Liver (tissue), 9 donors: Measurements from ENCODE around the gene TCP1. TPM values are rescaled to one million over a fixed set of nuclear protein-coding genes. Genes with fewer than 3 reads are reported as not detected.

Experiments used
- DNase-seq: peaks from one replicate; pipeline ENCODE4 v3.0.0-alpha.2; 2017; ENCODE audit warnings: low spot score
- H3K27ac ChIP-seq, 2 donors: one replicate each; pipeline ENCODE4 v1.7.0; 2013; ENCODE audit warnings: inconsistent platforms in 2 of 2, low read length in 2 of 2, control low read depth in 1 of 2, low read depth in 1 of 2, mild to moderate bottlenecking in 1 of 2
- H3K27me3 ChIP-seq, 4 donors: one replicate each; pipeline versions ENCODE4 v1.6.1 to v1.7.0; 2013; ENCODE audit warnings: low read length in 3 of 4, inconsistent platforms in 1 of 4, mild to moderate bottlenecking in 1 of 4, moderate library complexity in 1 of 4; ENCODE audit not compliant: control insufficient read depth in 4 of 4, insufficient read depth in 4 of 4
- H3K36me3 ChIP-seq, 4 donors: one replicate each; pipeline versions ENCODE4 v1.6.1 to v1.7.0; 2013; ENCODE audit warnings: low read length in 3 of 4, mild to moderate bottlenecking in 3 of 4, low read depth in 1 of 4, moderate library complexity in 1 of 4; ENCODE audit not compliant: control insufficient read depth in 4 of 4, insufficient read depth in 3 of 4
- H3K4me1 ChIP-seq, 4 donors: one replicate each; pipeline versions ENCODE4 v1.6.1 to v1.7.0; 2013; ENCODE audit warnings: low read length in 3 of 4, mild to moderate bottlenecking in 3 of 4, moderate library complexity in 1 of 4; ENCODE audit not compliant: control insufficient read depth in 4 of 4, insufficient read depth in 4 of 4
- H3K4me3 ChIP-seq, 3 donors: one replicate each; pipeline versions ENCODE4 v1.6.1 to v1.7.0; 2013; ENCODE audit warnings: low read length in 3 of 3, control low read depth in 1 of 3, low read depth in 1 of 3, mild to moderate bottlenecking in 1 of 3
- H3K9ac ChIP-seq, 2 donors: one replicate each; pipeline ENCODE4 v1.7.0; 2013; ENCODE audit warnings: low read length in 2 of 2, mild to moderate bottlenecking in 2 of 2, moderate library complexity in 2 of 2, control low read depth in 1 of 2, low read depth in 1 of 2
- H3K9me3 ChIP-seq, 4 donors: one replicate each; pipeline versions ENCODE4 v1.6.1 to v1.7.0; 2013; ENCODE audit warnings: low read length in 3 of 4; ENCODE audit not compliant: control insufficient read depth in 4 of 4
- ATF3 ChIP-seq: IDR thresholded peaks from 2 replicates; pipeline ENCODE4 v1.6.1; 2016; ENCODE audit warnings: antibody characterized with exemption
- CTCF ChIP-seq: fragments of 150-350 bp; IDR thresholded peaks from 2 replicates; pipeline ENCODE4 v1.5.1; 2017; ENCODE audit warnings: improper control_type of control experiment, low read depth, low read length; ENCODE audit not compliant: missing input control
- EGR1 ChIP-seq, 2 donors: IDR thresholded peaks; 2 replicates each; pipeline ENCODE4 v1.6.1; 2016 to 2018; ENCODE audit warnings: antibody characterized with exemption in 2 of 2, low read depth in 2 of 2
- FOXA1 ChIP-seq: IDR thresholded peaks from 2 replicates; pipeline ENCODE4 v1.6.1; 2016; ENCODE audit warnings: antibody characterized with exemption
- FOXA2 ChIP-seq: IDR thresholded peaks from 2 replicates; pipeline ENCODE4 v1.6.1; 2016; ENCODE audit warnings: antibody characterized with exemption
- GABPA ChIP-seq, 2 donors: IDR thresholded peaks in 1 of 2; conservative IDR thresholded peaks in 1 of 2; 2 replicates each; pipeline ENCODE4 v1.6.1; 2016; ENCODE audit warnings: antibody characterized with exemption in 2 of 2, mild to moderate bottlenecking in 1 of 2, moderate library complexity in 1 of 2
- HNF4A ChIP-seq, 2 donors: conservative IDR thresholded peaks; 2 replicates each; pipeline ENCODE4 v1.6.1; 2016; ENCODE audit warnings: antibody characterized with exemption in 2 of 2, mild to moderate bottlenecking in 2 of 2
- HNF4G ChIP-seq: IDR thresholded peaks from 2 replicates; pipeline ENCODE4 v1.6.1; 2016; ENCODE audit warnings: antibody characterized with exemption
- JUND ChIP-seq, 2 donors: IDR thresholded peaks; 2 replicates each; pipeline ENCODE4 v1.6.1; 2016; ENCODE audit warnings: antibody characterized with exemption in 2 of 2
- MAX ChIP-seq: IDR thresholded peaks from 2 replicates; pipeline ENCODE4 v1.6.1; 2016; ENCODE audit warnings: antibody characterized with exemption
- NR2F2 ChIP-seq: IDR thresholded peaks from 2 replicates; pipeline ENCODE4 v1.6.1; 2016; ENCODE audit warnings: antibody characterized with exemption
- RAD21 ChIP-seq, 2 donors: IDR thresholded peaks; 2 replicates each; pipeline ENCODE4 v1.6.1; 2016; ENCODE audit warnings: antibody characterized with exemption in 2 of 2, mild to moderate bottlenecking in 2 of 2
- REST ChIP-seq: IDR thresholded peaks from 2 replicates; pipeline ENCODE4 v1.6.1; 2016; ENCODE audit warnings: antibody characterized with exemption, mild to moderate bottlenecking
- RXRA ChIP-seq, 2 donors: IDR thresholded peaks; 2 replicates each; pipeline ENCODE4 v1.6.1; 2017 to 2018; ENCODE audit warnings: antibody characterized with exemption in 2 of 2, mild to moderate bottlenecking in 1 of 2
- ZBTB33 ChIP-seq: IDR thresholded peaks from 2 replicates; pipeline ENCODE4 v1.6.1; 2016; ENCODE audit warnings: antibody characterized with exemption
- WGBS: extraction: QIAGEN DNeasy Blood & Tissue Kit; methylation state at CpG from one replicate; pipeline ENCODE4 v1.1.7; 2013; 5-methylcytosine and 5-hydroxymethylcytosine counted together
- polyA plus RNA-seq, 2 donors: library from polyadenylated mRNA; stranded (reverse) in 1 of 2; unstranded in 1 of 2; fragments of 200-250 nt in 1 of 2; fragments of >200 nt in 1 of 2; fragmentation: Nextera tagmentation in 1 of 2; extraction: Ambion mirVana in 1 of 2; gene quantifications; one replicate each; pipeline versions ENCODE4 v1.2.1 to v1.2.3, GENCODE V29; 2013 to 2015
- total RNA-seq, 2 donors: library from RNA; depleted of rRNA; stranded (reverse); fragments of >200 nt; gene quantifications; one replicate each; pipeline ENCODE4 v1.2.3, GENCODE V29; 2014
- donor health status: healthy.
- donor health status: healthy.
- donor health status: healthy.
- donor health status: healthy.
- donor health status: healthy.

Gene TCP1
- total and polyA plus RNA-seq, 4 donors = 59.5 to 155 (median 94.3) TPM

GRCh38 chr6:159829526-159829925, 40.1 kb upstream of the TCP1 start:
- no peaks in the 10 kb centered on the region for H3K9me3 ChIP-seq
- H3K4me3 ChIP-seq = no peak overlapping the region
- no peak overlapping the region for H3K9ac ChIP-seq
- WGBS = 65% methylated on average over 4 of the region's 4 CpGs
- TF ChIP-seq FOXA1 = no peak
- no peak for TF ChIP-seq HNF4A (conservative IDR thresholded peaks at IDR 0.05)
- TF ChIP-seq GABPA (IDR thresholded peaks at IDR 0.05 in 1 of 2, conservative IDR thresholded peaks at IDR 0.05 in 1 of 2) = no peak
- TF ChIP-seq RAD21 (IDR thresholded peaks at IDR 0.05) = no peak
- H3K27ac ChIP-seq = no peak overlapping the region
- DNase-seq = no peak
- H3K36me3 ChIP-seq = no peaks in the 10 kb centered on the region
- no peaks in the 10 kb centered on the region for H3K4me1 ChIP-seq
- H3K27me3 ChIP-seq = no peaks in the 10 kb centered on the region

GRCh38 chr6:159828074-159828473, 38.7 kb upstream of the TCP1 start:
- no peaks in the 10 kb centered on the region for H3K4me1 ChIP-seq
- H3K36me3 ChIP-seq = no peaks in the 10 kb centered on the region
- no peak for TF ChIP-seq CTCF
- no peak for TF ChIP-seq HNF4G
- TF ChIP-seq NR2F2 = no peak
- TF ChIP-seq ZBTB33 = no peak
- TF ChIP-seq REST = no peak
- no peak for TF ChIP-seq MAX
- no peak for TF ChIP-seq FOXA2
- TF ChIP-seq EGR1 (IDR thresholded peaks at IDR 0.05; ENCODE audit: low read depth in 2 of 2) = no peak
- no peak for TF ChIP-seq ATF3
- TF ChIP-seq FOXA1 = no peak
- TF ChIP-seq JUND (IDR thresholded peaks at IDR 0.05) = no peak
- TF ChIP-seq RXRA (IDR thresholded peaks at IDR 0.05) = no peak
- DNase-seq = no peak
- WGBS = 68% methylated on average over 7 of the region's 7 CpGs
- no peak overlapping the region for H3K27ac ChIP-seq
- no peak overlapping the region for H3K9ac ChIP-seq
- no peaks in the 10 kb centered on the region for H3K27me3 ChIP-seq
- no peaks in the 10 kb centered on the region for H3K9me3 ChIP-seq
- no peak overlapping the region for H3K4me3 ChIP-seq
